H9 (cell line): ENCODE results near the gene MTSS2. TPM values are rescaled to one million over a fixed set of nuclear protein-coding genes. Genes with fewer than 3 reads are reported as not detected.

ENCODE experiments used
- DNase-seq: peaks from one replicate; pipeline ENCODE4 v3.0.0-alpha.2; 2017
- H2AFZ ChIP-seq: one replicate; pipeline ENCODE4 v1.6.1; 2013; ENCODE audit warnings: mild to moderate bottlenecking, low read length, control low read depth, moderate library complexity
- H2AK5ac ChIP-seq: 2 replicates; pipeline ENCODE4 v1.6.1; 2013; ENCODE audit warnings: low read length, control low read depth, mixed read lengths; ENCODE audit not compliant: insufficient read length
- H2BK120ac ChIP-seq: one replicate; pipeline ENCODE4 v1.6.1; 2013; ENCODE audit warnings: low read depth, mild to moderate bottlenecking, low read length, control low read depth, inconsistent platforms; ENCODE audit not compliant: poor library complexity, severe bottlenecking
- H2BK12ac ChIP-seq: 2 replicates; pipeline ENCODE4 v1.6.1; 2013; ENCODE audit warnings: low read length, control low read depth, mixed read lengths, low read depth; ENCODE audit not compliant: insufficient read length
- H2BK15ac ChIP-seq: 2 replicates; pipeline ENCODE4 v1.6.1; 2013; ENCODE audit warnings: low read depth, low read length, control low read depth
- H2BK20ac ChIP-seq: one replicate; pipeline ENCODE4 v1.6.1; 2013; ENCODE audit warnings: low read depth, mild to moderate bottlenecking, low read length, control low read depth, inconsistent platforms; ENCODE audit not compliant: poor library complexity, severe bottlenecking
- H2BK5ac ChIP-seq: 2 replicates; pipeline ENCODE4 v1.6.1; 2013; ENCODE audit warnings: low read length, control low read depth, mixed read lengths; ENCODE audit not compliant: insufficient read length
- H3K14ac ChIP-seq: 2 replicates; pipeline ENCODE4 v1.6.1; 2013; ENCODE audit warnings: low read length, control low read depth; ENCODE audit not compliant: insufficient read depth
- H3K18ac ChIP-seq: 2 replicates; pipeline ENCODE4 v1.6.1; 2013; ENCODE audit warnings: low read depth, mild to moderate bottlenecking, mixed read lengths, low read length, control low read depth; ENCODE audit not compliant: insufficient read length
- H3K23ac ChIP-seq: 2 replicates; pipeline ENCODE4 v1.6.1; 2013; ENCODE audit warnings: low read length, control low read depth, mixed read lengths, low read depth; ENCODE audit not compliant: insufficient read length
- H3K23me2 ChIP-seq: 2 replicates; pipeline ENCODE4 v1.6.1; 2013; ENCODE audit warnings: low read depth, mild to moderate bottlenecking, mixed read lengths, low read length, control low read depth; ENCODE audit not compliant: insufficient read length, poor library complexity, severe bottlenecking
- H3K27ac ChIP-seq: 2 replicates; pipeline ENCODE4 v1.5.1; 2013; ENCODE audit warnings: low read length, control low read depth, mixed read lengths, low read depth; ENCODE audit not compliant: insufficient read length
- H3K27me3 ChIP-seq: 2 replicates; pipeline ENCODE4 v1.6.1; 2013; ENCODE audit warnings: low read length, control low read depth, inconsistent platforms; ENCODE audit not compliant: insufficient read depth
- H3K4ac ChIP-seq: 2 replicates; pipeline ENCODE4 v1.6.1; 2013; ENCODE audit warnings: low read depth, mild to moderate bottlenecking, control low read depth, inconsistent platforms, low read length, moderate library complexity
- H3K4me1 ChIP-seq: 2 replicates; pipeline ENCODE4 v1.6.1; 2013; ENCODE audit warnings: low read length, control low read depth, inconsistent platforms; ENCODE audit not compliant: insufficient read depth
- H3K4me2 ChIP-seq: 2 replicates; pipeline ENCODE4 v1.6.1; 2013; ENCODE audit warnings: low read length, control low read depth, mixed read lengths; ENCODE audit not compliant: insufficient read length, insufficient read depth
- H3K56ac ChIP-seq: 2 replicates; pipeline ENCODE4 v1.6.1; 2013; ENCODE audit warnings: low read depth, mild to moderate bottlenecking, mixed read lengths, low read length, control low read depth; ENCODE audit not compliant: insufficient read length
- H3K79me1 ChIP-seq: 2 replicates; pipeline ENCODE4 v1.6.1; 2013; ENCODE audit warnings: low read depth, mild to moderate bottlenecking, moderate library complexity, low read length, control low read depth, inconsistent platforms; ENCODE audit not compliant: insufficient read depth, poor library complexity, severe bottlenecking
- H3K79me2 ChIP-seq: 2 replicates; pipeline ENCODE4 v1.6.1; 2013; ENCODE audit warnings: low read length, control low read depth, inconsistent platforms; ENCODE audit not compliant: insufficient read depth
- H3K9ac ChIP-seq: 2 replicates; pipeline ENCODE4 v1.6.1; 2013; ENCODE audit warnings: low read length, control low read depth, mixed read lengths; ENCODE audit not compliant: insufficient read length; ENCODE audit errors: extremely low read depth
- H3K9me3 ChIP-seq: one replicate; pipeline ENCODE4 v1.6.1; 2013; ENCODE audit warnings: low read depth, low read length, inconsistent platforms; ENCODE audit not compliant: control insufficient read depth
- H3T11ph ChIP-seq: one replicate; pipeline ENCODE4 v1.6.1; 2013; ENCODE audit warnings: mild to moderate bottlenecking, low read length, control low read depth, inconsistent platforms
- H4K20me1 ChIP-seq: one replicate; pipeline ENCODE4 v1.6.1; 2013; ENCODE audit not compliant: control insufficient read depth, insufficient read length, insufficient read depth
- H4K5ac ChIP-seq: 2 replicates; pipeline ENCODE4 v1.6.1; 2013; ENCODE audit warnings: low read depth, mild to moderate bottlenecking, mixed read lengths, low read length, control low read depth; ENCODE audit not compliant: insufficient read length
- H4K8ac ChIP-seq: replicated peaks from 2 replicates; pipeline ENCODE4 v1.6.1; 2013; ENCODE audit warnings: low read length, control low read depth, mixed read lengths, low read depth; ENCODE audit not compliant: insufficient read length
- H4K91ac ChIP-seq: 2 replicates; pipeline ENCODE4 v1.6.1; 2013; ENCODE audit warnings: low read depth, mild to moderate bottlenecking, moderate library complexity, mixed read lengths, low read length, control low read depth; ENCODE audit not compliant: insufficient read length
- H3K27ac Mint-ChIP-seq, 3 experiments: 2 replicates in 2 of 3; 3 replicates in 1 of 3; pipeline ENCODE4 v1.8.0; 2020 to 2021; ENCODE audit warnings: mixed read lengths in 3 of 3, mild to moderate bottlenecking in 1 of 3, moderate library complexity in 1 of 3
- H3K27me3 Mint-ChIP-seq: 2 replicates; pipeline ENCODE4 v1.8.0; 2021; ENCODE audit warnings: low read depth, mild to moderate bottlenecking, moderate library complexity, mixed read lengths
- H3K36me3 Mint-ChIP-seq, 3 experiments: 2 replicates in 2 of 3; 3 replicates in 1 of 3; pipeline ENCODE4 v1.8.0; 2020 to 2021; ENCODE audit warnings: low read depth in 3 of 3, mixed read lengths in 3 of 3; ENCODE audit not compliant: insufficient read depth in 1 of 3
- H3K4me1 Mint-ChIP-seq, 2 experiments: 2 replicates each; pipeline ENCODE4 v1.8.0; 2020; ENCODE audit warnings: mixed read lengths in 2 of 2
- H3K4me3 Mint-ChIP-seq, 2 experiments: 2 replicates in 1 of 2; 3 replicates in 1 of 2; pipeline ENCODE4 v1.8.0; 2020 to 2021; ENCODE audit warnings: mild to moderate bottlenecking in 2 of 2, mixed read lengths in 2 of 2, moderate library complexity in 1 of 2
- H3K9me3 Mint-ChIP-seq, 2 experiments: 2 replicates in 1 of 2; 3 replicates in 1 of 2; pipeline ENCODE4 v1.8.0; 2020; ENCODE audit warnings: mild to moderate bottlenecking in 2 of 2, mixed read lengths in 2 of 2, moderate library complexity in 1 of 2
- CTCF ChIP-seq: fragments of 200-600 bp; sonication (generic); conservative IDR thresholded peaks from 3 replicates; pipeline ENCODE4 v1.8.0; 2021; ENCODE audit warnings: antibody characterized with exemption, mild to moderate bottlenecking
- WGBS: extraction: QIAGEN DNeasy Blood & Tissue Kit; methylation state at CpG from one replicate; pipeline ENCODE4 v1.1.7; 2013; ENCODE audit warnings: missing lambda C conversion rate, low lambda C conversion rate, mixed read lengths; ENCODE audit not compliant: insufficient read length; ENCODE audit errors: extremely low coverage; 5-methylcytosine and 5-hydroxymethylcytosine counted together
- total RNA-seq: library from RNA; stranded (reverse); gene quantifications from 2 replicates; pipeline ENCODE4 v1.2.1, GENCODE V29; 2021

Gene MTSS2
- total RNA-seq, 1 experiment from 2014 or later, result 41.0 TPM

- Histone ChIP-seq H4K20me1 (no peaks in the 10 kb centered on the region), H3K23ac (no peak overlapping the region), H2BK5ac (no peak overlapping the region), H3K79me2 (no peaks in the 10 kb centered on the region), H4K91ac (no peak overlapping the region), H3K4ac (no peak overlapping the region), H3K27ac (no peak overlapping the region), H3K14ac (no peak overlapping the region), H3K27me3 (no peaks in the 10 kb centered on the region), H2AK5ac (no peak overlapping the region), H3K23me2 (no peaks in the 10 kb centered on the region), H2BK15ac (no peak overlapping the region), H3K56ac (no peak overlapping the region), H3K9ac (no peak overlapping the region), H2BK120ac (no peak overlapping the region), H3K79me1 (no peaks in the 10 kb centered on the region), H3K4me2 (no peak overlapping the region), H4K8ac (no peak overlapping the region), H4K5ac (no peak overlapping the region), H3K4me1 (peaks cover 2% of the 10 kb centered on the region; the same call in 1 of the 2 replicates), H3T11ph (no peak overlapping the region), H3K18ac (no peak overlapping the region), H2BK20ac (no peak overlapping the region), H2BK12ac (no peak overlapping the region), H3K9me3 (no peaks in the 10 kb centered on the region), H2AFZ (no peak overlapping the region)
- no peak for TF ChIP-seq CTCF
- Mint-ChIP-seq H3K4me1 (peaks cover 46 to 49% of the 10 kb centered on the region in 2 experiments), H3K9me3 (no peaks in the 10 kb centered on the region; a peak in 1 of 5 replicates), H3K27me3 (no peaks in the 10 kb centered on the region; the same call in 1 of the 2 replicates), H3K36me3 (peaks cover 4 to 9% (median 8%) of the 10 kb centered on the region in 3 experiments; a peak in 4 of 7 replicates), H3K4me3 (no peak overlapping the region), H3K27ac (peak overlapping the region in 1 of 3 experiments; percentile 18; a peak in 2 of 7 replicates)
- WGBS, result no CpG with 5 or more reads among the region's 7 CpGs
- no peak for DNase-seq
Observed at GRCh38 chr16:70706948-70707465, 21.2 kb upstream of the MTSS2 start.
